Testis (tissue), 2 donors: Measurements from ENCODE around the gene DENND10.

Experiments used
- CTCF ChIP-seq, 3 experiments: fragments of 450-650 bp in 2 of 3; fragments of 200-600 bp in 1 of 3; sonication (generic) in 1 of 3; IDR thresholded peaks; one replicate each; pipeline ENCODE4 v1.5.1; 2016 to 2019; ENCODE audit warnings: antibody characterized with exemption in 3 of 3, mild to moderate bottlenecking in 2 of 3, moderate library complexity in 1 of 3
- POLR2A ChIP-seq: fragments of 450-650 bp; IDR thresholded peaks from one replicate; pipeline ENCODE4 v1.6.1; 2017; ENCODE audit warnings: antibody characterized with exemption, mild to moderate bottlenecking, moderate library complexity

- TF ChIP-seq CTCF (IDR thresholded peaks at IDR 0.05) (no peak), POLR2A (no peak)
Measured at GRCh38 chr10:119061352-119061751, 42.6 kb upstream of the DENND10 start.
